Colonic mucosa (tissue), 4 donors: Measurements from ENCODE around the gene RNF149. TPM values are rescaled to one million over a fixed set of nuclear protein-coding genes. Genes with fewer than 3 reads are reported as not detected.

ENCODE experiments used
- DNase-seq: peaks from one replicate; pipeline ENCODE4 v3.0.0-alpha.2; 2020
- H3K27ac ChIP-seq: fragments of 200-600 bp; one replicate; pipeline ENCODE4 v1.8.0; 2021
- H3K27me3 ChIP-seq: fragments of 200-600 bp; one replicate; pipeline ENCODE4 v1.8.0; 2021
- H3K36me3 ChIP-seq: fragments of 200-600 bp; one replicate; pipeline ENCODE4 v1.8.0; 2021
- H3K4me1 ChIP-seq: fragments of 200-600 bp; one replicate; pipeline ENCODE4 v1.8.0; 2021; ENCODE audit warnings: mild to moderate bottlenecking
- H3K4me3 ChIP-seq: fragments of 200-600 bp; one replicate; pipeline ENCODE4 v1.8.0; 2021
- H3K9ac ChIP-seq, 2 donors: one replicate each; pipeline ENCODE4 v1.7.0; 2013; ENCODE audit warnings: control low read depth in 2 of 2, low read depth in 2 of 2, low read length in 2 of 2
- H3K9me3 ChIP-seq: fragments of 200-600 bp; one replicate; pipeline ENCODE4 v1.8.0; 2021
- intact Hi-C: fragments of 100-400 bp; cut with DNase I; formaldehyde crosslinking; loops from one replicate; pipeline ENCODE4 v1.14.1; 2022
- total RNA-seq, 2 donors: library from RNA; stranded (reverse); fragmentation: NEBNext Ultra II Directional in 1 of 2; extraction: Animal tissue kit (Norgen Biotek cat#: 25700) in 1 of 2; gene quantifications; one replicate each; pipeline ENCODE4 v1.2.1, GENCODE V29; 2021
- TF ChIP-seq, protein P1 (sequence below): fragments of 200-600 bp; IDR thresholded peaks from one replicate; pipeline ENCODE4 v1.8.0; 2022; ENCODE audit warnings: antibody characterized with exemption, mild to moderate bottlenecking
- donor health status: healthy.
- donor health status: DM: no; HTN: no; CAD: no.
- donor health status: DM: no; HTN: no; CAD: no.

The RNF149 gene
- total RNA-seq, 2 donors from 2014 or later: 39.6 to 54.8 TPM

DNA sequence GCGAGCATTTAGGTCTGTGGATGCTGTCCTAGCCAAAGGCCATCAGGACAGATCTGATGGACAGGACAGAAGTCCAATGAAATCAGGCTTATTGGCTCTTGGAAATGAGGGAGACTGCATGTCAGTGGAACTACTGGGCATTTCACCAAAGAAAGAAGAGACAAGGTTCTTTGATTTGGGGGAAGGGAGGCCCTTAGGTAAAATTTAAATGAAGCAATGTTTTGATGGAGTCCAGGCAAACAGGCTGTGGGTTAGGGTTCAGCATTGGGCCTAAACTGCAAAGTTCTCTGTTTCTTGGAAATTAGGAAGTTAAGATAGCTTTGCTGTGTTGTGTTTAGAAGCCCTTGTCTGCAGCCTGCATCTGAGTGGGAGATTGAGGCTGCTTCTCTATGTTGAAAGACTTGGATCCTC, 31.6 kb upstream of the RNF149 start:
- intact Hi-C loops: loop anchor here (5.0 kb wide), 1 partner anchor 52 kb away; no protein-coding TSS in a partner anchor

DNA sequence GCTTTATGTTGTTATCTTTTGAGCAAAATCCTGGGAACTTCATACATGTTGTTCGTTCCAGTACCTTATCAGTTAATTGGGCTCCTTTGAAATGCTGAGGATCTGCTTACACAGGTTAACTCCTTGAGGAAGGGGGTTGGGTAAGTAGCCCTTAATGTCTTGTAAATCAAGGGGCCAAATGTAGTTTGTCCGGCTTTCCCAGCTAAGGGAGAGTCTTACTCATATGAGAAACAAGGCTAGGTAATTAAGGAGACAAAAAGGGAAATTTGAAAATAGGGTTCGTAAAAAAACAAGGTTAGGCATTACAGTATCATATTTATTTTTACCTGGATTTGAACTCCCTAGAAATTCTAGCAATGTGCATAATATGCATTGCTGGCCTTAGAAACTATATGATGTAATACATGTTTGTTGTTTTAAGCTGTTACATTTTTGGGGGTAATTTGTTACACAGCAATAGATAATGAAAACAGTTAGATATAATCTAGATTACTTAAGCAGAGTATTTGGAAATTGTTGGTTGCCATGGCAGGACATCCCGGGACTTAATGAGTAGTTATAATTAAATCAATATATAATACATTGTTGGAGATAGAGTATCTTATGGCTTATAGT, 30.9 kb upstream of the RNF149 start:
- intact Hi-C loops: no loop called here
- no peak for DNase-seq
- Histone ChIP-seq H3K36me3 (no peaks in the 10 kb centered on the region), H3K27ac (no peak overlapping the region), H3K4me1 (no peaks in the 10 kb centered on the region), H3K27me3 (no peaks in the 10 kb centered on the region), H3K4me3 (no peak overlapping the region), H3K9me3 (no peaks in the 10 kb centered on the region), H3K9ac (no peak overlapping the region)
- TF ChIP-seq, protein P1, sequence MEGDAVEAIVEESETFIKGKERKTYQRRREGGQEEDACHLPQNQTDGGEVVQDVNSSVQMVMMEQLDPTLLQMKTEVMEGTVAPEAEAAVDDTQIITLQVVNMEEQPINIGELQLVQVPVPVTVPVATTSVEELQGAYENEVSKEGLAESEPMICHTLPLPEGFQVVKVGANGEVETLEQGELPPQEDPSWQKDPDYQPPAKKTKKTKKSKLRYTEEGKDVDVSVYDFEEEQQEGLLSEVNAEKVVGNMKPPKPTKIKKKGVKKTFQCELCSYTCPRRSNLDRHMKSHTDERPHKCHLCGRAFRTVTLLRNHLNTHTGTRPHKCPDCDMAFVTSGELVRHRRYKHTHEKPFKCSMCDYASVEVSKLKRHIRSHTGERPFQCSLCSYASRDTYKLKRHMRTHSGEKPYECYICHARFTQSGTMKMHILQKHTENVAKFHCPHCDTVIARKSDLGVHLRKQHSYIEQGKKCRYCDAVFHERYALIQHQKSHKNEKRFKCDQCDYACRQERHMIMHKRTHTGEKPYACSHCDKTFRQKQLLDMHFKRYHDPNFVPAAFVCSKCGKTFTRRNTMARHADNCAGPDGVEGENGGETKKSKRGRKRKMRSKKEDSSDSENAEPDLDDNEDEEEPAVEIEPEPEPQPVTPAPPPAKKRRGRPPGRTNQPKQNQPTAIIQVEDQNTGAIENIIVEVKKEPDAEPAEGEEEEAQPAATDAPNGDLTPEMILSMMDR: no peak

More for the DNA sequence above, 31.6 kb upstream of the RNF149 start:
- Histone ChIP-seq H3K4me1 (no peaks in the 10 kb centered on the region), H3K9me3 (no peaks in the 10 kb centered on the region), H3K27ac (no peak overlapping the region), H3K9ac (no peak overlapping the region), H3K4me3 (no peak overlapping the region), H3K36me3 (no peaks in the 10 kb centered on the region), H3K27me3 (no peaks in the 10 kb centered on the region)
- DNase-seq: no peak
- TF ChIP-seq, protein P1: no peak

DNA sequence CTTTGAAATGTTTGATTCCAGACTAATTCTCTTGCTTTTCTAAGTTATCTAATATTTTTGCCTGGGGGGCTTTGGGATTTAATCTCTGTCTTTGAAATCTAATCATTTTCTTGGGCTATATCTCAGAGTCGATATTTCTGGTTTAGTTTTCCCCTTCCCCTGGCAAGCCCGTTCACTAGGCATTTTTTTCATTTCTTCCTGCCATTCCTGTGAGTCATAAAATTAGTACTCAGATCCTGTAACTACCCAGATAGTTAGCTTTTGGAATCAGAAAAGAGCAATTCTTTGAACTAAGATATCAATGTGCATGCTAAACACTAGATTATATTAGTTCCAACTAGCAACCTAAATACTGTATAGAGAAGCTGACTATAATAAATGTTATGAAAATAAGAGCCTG, 29.4 kb upstream of the RNF149 start:
- H3K36me3 ChIP-seq: no peaks in the 10 kb centered on the region
- TF ChIP-seq, protein P1: no peak
- no peaks in the 10 kb centered on the region for H3K9me3 ChIP-seq
- H3K9ac ChIP-seq: no peak overlapping the region
- no peaks in the 10 kb centered on the region for H3K27me3 ChIP-seq
- no peak overlapping the region for H3K4me3 ChIP-seq
- intact Hi-C loops: no loop called here
- H3K4me1 ChIP-seq: no peaks in the 10 kb centered on the region
- DNase-seq: no peak
- H3K27ac ChIP-seq: no peak overlapping the region

DNA sequence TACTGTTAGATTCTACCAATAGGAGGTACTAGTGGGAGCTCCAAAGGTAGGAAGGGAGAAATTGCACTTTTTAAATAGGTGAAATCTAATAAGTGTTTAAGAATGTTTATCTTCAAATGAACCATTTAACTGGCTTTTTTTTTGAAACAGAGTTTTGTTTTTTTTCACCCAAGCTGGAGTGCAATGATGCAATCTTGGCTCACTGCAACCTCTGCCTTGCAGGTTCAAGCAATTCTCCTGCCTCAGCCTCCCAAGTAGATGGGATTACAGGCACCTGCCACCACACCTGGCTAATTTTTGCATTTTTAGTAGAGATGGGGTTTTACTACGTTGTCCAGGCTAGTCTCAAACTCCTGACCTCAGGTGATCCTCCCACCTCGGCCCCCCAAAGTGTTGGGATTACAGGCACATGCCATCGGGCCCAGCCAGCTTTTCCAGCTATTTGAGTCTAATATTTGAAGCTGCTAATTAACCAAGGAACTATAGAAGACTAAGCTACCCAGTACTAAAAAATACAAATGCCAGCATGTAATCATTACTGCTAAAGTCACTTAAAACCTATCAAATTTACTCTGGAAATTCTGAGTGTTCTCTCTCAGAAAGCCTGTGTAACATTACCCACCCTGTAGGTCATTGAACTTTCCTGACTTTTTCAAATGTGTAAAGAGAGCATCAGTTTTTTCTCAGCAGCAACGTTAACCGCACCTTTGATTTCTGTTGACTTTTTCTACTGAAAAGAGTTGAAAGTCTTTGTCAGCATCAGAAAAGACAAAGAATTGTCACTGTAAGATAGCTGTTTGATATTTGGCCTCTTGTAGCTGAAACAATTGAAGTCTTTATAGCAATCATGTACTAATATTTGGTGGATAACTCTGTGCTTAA, 24.6 kb upstream of the RNF149 start:
- Histone ChIP-seq H3K4me1 (peaks cover 19% of the 10 kb centered on the region), H3K36me3 (no peaks in the 10 kb centered on the region), H3K9me3 (no peaks in the 10 kb centered on the region), H3K4me3 (no peak overlapping the region), H3K9ac (no peak overlapping the region), H3K27me3 (no peaks in the 10 kb centered on the region), H3K27ac (no peak overlapping the region)
- no peak for DNase-seq
- intact Hi-C loops: no loop called here
- TF ChIP-seq, protein P1: no peak

DNA sequence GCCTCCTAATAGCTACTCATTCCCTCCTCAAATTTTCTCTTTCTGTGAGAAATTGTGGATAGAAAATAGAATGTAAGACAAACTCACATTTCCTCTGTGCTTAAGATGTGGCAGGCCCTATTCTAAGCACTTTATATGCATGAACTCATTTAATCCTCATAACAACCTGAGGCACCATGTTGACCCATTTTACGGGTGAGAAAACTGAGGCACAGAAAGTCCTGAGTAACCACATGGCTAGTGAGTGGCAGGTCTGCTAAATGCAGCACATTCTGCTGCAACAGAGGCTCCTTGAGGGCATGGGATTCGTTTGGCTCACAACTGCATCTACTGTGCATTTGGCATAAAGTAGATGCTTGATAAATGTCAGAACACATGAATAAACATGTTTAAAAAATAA, 22.7 kb upstream of the RNF149 start:
- peaks cover 24% of the 10 kb centered on the region for H3K4me1 ChIP-seq
- TF ChIP-seq, protein P1: no peak
- DNase-seq: no peak
- peak overlapping the region in 1 of 2 donors; percentile 42 for H3K9ac ChIP-seq
- H3K4me3 ChIP-seq: no peak overlapping the region
- H3K27ac ChIP-seq: peak overlapping the region; percentile 61
- H3K36me3 ChIP-seq: no peaks in the 10 kb centered on the region
- no peaks in the 10 kb centered on the region for H3K9me3 ChIP-seq
- intact Hi-C loops: no loop called here
- no peaks in the 10 kb centered on the region for H3K27me3 ChIP-seq
